GM21786 (cell line): ENCODE data around the gene WNT7A.
"Not testable (repeated sequence)": the region's sequence is repeated elsewhere in the genome, so short reads cannot be mapped to it uniquely, and the experiment has no call there.

Source experiments
- ATAC-seq: cut with Tn5 transposase; IDR thresholded peaks from one replicate; pipeline ENCODE4 v1.9.1; 2021; ENCODE audit not compliant: unreplicated experiment

WNT7A gene

DNA sequence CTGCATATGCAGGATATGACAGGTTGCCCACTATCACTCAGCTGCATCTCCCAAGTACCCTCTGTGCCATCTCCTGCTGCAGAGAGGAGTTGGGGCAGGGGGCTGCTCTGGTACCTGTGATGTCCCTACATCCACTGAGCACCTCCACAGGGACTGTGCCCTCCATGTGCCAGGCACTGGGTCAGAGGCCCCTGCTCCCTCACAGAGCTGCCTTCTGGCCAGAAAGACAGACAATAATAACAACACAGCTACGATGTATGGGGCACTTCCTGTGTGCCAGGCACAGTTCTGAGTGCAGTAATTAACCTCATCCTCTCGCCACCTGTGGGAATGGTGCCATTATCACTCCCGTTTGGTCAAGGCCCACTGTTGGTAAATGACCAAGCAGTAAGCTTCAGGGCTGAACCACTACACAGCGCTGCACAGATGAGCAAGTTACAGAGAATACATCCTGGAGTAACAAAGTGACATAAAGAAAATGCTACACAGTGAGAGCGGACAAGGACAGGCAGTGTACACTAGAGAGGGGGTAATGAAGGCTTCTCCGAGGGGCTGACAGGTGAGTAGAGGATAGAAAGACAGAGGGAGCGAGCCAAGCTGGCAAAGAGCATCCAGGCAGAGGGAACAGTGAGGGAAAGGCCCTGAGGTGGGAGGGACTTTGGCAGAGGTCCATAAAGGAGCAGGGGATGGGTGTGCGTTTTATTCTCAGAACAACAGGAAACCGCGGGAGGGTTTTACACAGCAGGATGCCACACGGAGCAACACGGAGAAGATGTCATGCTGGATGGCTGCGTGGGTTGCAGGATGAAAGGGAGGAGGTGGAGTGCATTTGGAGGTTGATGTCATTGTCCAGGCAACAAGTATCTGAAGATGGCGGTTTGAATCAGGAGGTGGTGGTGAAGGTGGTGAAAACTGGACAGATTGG is 13.6 kb downstream of the WNT7A start:
- ATAC-seq: no peak

DNA sequence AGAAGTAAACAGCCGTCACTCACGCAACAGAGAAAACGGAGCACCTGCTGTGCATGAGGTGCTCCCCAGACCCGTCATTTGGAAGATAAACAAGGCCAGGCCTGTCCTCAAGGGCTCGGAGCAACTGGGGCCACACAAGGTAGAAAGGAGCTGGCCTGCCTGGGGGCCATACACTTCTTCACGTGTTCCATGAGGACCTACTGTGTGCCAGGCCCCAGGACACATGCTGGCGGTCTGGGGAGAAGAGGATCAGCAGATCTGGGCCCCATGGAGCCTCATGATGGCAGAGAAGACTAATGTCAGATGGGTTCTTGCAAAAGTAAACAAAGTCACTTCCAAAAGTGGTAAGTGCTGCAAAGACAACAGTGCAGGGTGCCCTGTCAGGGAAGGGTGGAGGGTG is 14.3 kb downstream of the WNT7A start:
- no peak for ATAC-seq

DNA sequence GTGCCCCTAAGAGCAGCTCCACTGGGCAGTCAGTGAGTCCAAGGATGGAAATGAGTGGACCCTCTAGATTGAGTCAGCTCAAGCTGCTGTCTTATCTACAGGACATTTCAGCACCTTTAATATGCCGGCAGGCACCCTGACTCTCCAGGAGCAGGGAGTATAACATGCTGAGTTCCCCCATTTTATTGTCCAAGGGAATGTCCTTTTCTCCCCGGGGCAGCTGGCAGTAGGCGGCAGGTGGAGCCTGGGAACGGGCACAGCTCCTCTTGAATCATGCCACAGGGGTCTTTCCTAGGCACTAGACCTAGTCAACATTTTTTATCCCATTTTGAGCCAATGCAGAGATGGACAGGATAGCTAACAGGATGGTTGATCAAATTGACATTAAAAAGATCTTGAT is 14.8 kb downstream of the WNT7A start:
- ATAC-seq: no peak

- no peak for ATAC-seq
Measured at GRCh38 chr3:13863965-13864595, 15.8 kb downstream of the WNT7A start.

GRCh38 chr3:13863382-13863952 is 16.4 kb downstream of the WNT7A start:
- ATAC-seq: no peak

GRCh38 chr3:13861461-13861860 is 18.4 kb downstream of the WNT7A start:
- no peak for ATAC-seq

DNA sequence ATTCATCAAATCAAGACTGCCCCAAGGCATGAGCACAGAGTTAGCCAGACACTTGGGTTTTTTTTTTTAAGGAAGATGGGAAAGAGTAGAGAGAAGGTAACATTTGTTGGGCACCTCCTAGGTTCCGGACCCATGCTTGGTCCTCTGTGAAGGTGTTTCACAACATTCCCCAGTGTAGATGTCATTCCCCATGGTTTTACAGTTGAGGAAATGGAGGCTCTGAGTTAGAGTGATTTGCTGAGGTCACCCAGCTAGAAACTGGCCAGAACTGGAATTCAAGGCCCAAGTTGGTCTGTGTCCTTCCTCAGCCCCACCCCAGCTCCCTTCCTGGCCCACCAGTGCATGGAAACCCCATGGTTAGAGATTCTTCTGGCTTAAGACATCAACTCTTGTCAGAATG is 19.9 kb downstream of the WNT7A start:
- ATAC-seq: no peak

- no peak for ATAC-seq
Measured at GRCh38 chr3:13858768-13859520, 20.9 kb downstream of the WNT7A start.

DNA sequence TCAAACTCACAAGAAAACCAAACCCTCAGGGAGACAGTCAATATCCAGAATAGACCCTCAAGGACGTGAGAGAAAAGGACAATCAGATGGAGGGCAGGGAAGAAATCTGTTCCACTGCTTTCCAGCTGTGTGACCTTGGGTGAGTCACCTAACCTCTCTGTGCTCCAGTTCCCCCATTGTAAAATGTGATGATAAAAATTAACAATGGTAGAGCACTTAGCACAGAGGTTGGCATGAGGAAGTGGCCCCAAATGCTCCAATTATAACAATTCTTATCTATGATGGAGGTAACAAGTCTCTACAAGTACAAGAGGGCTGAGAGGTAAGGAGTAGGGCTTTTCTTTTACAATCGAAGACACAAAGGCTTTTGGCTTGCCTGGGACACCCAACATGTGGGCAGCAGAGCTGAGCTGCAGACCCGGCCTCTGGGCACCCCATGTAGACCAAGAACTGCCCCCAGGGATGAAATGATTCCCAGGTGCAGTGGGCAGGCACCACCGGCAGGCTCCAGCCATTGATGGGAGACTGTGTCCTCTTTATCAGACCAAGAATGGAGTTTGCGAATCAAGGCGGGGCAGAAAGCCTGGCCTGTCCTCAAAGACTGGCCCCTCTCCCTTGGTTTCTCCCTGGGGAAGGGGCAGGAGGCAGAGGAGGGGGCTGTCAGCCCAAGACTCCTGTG is 22.0 kb downstream of the WNT7A start:
- ATAC-seq: no peak

GRCh38 chr3:13856628-13857027 is 23.2 kb downstream of the WNT7A start:
- not testable (repeated sequence) for ATAC-seq

DNA sequence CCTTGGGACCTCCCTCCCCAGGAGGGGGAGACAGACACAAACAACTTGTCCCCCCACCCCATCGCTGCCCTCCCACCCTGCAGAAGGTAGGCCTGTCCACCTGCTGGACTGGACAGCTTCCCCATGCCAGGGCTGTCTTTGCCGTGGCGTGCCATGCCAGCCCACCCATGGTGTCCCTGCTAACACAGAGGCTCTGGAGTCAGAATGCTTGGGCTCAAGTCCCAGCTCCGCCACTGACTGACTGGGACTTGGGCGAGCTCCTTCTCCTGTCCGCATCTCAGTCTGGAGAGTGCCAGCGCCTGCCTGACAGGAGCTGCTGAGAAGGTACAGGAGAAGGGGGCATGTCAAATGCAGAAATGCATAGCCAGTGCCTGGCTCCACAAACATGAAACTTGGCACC is 23.9 kb downstream of the WNT7A start:
- no peak for ATAC-seq

- ATAC-seq: no peak
Measured at GRCh38 chr3:13854492-13854891, 25.4 kb downstream of the WNT7A start.

DNA sequence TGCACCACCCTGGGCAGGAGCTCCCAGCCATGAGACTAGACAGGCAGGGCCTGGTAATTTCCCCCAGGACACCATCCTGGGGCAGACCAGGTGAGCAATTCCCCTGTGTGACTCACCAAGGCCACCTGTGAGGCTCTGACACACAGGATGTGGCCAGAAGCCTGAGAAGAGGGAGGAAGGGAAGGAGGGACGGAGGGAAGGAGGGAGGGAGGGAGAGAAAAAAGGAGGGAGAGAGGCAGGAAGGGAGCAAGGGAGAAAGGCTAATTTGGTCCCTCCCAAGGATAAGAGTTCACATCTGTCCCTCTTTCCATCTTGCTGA is 25.9 kb downstream of the WNT7A start:
- ATAC-seq: no peak

- ATAC-seq: no peak
Measured at GRCh38 chr3:13853256-13853977, 26.5 kb downstream of the WNT7A start.

DNA sequence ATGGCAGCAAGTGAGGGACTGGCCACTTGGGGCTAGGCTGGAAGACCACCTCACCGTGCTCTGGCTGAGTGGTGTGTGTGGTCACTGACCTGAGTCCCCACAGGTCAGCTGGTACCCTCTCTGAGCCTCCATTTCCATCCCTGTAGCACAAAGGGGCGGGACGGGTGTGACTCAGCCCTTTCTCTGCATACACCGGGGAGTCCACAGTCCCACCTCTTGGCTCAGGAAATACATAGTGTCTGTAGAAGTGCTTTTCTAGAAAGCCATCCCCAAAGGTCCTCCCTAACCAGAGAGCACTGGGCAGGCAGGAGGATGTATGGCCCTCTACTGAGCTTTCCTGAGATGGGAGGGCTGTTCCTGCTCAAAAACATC is 27.2 kb downstream of the WNT7A start:
- ATAC-seq: no peak

GRCh38 chr3:13851997-13852637 is 27.8 kb downstream of the WNT7A start:
- no peak for ATAC-seq

GRCh38 chr3:13851091-13851849 is 28.6 kb downstream of the WNT7A start:
- no peak for ATAC-seq

GRCh38 chr3:13850161-13850945 is 29.5 kb downstream of the WNT7A start:
- ATAC-seq: no peak
